GM12878 (cell line): ENCODE data around the gene ETAA1. TPM values are rescaled to one million over a fixed set of nuclear protein-coding genes. Genes with fewer than 3 reads are reported as not detected.

Source experiments
- ATAC-seq: fragments of 200-7000 bp; cut with Tn5 transposase; 3 replicates; pipeline ENCODE4 v1.9.1; 2020; ENCODE audit warnings: mild to moderate bottlenecking, moderate library complexity
- BruUV-seq: library from RNA; stranded (reverse); fragments of 400-500 nt; replicated peaks from 2 replicates; lab custom pipeline; 2021; lab: Mats Ljungman, UMichigan
- CTCF ChIA-PET: fragments of 300-600 bp; sonication (Branson Sonifier 250); formaldehyde crosslinking; extraction: SDS; loops from one replicate; lab custom pipeline; 2021; ENCODE audit warnings: inconsistent platforms; lab: Yijun Ruan, JAX
- POLR2A ChIA-PET: fragments of 350-600 bp; formaldehyde crosslinking; extraction: SDS; loops from one replicate; lab custom pipeline; 2021; ENCODE audit warnings: inconsistent platforms; lab: Charles Lee
- RAD21 ChIA-PET: fragments of 300-600 bp; sonication (Branson Sonifier 250); formaldehyde crosslinking; loops from one replicate; lab custom pipeline; 2023; ENCODE audit warnings: antibody characterized with exemption; ENCODE audit not compliant: unreplicated experiment; lab: Charles Lee
- SMC1A ChIA-PET: fragments of 300-600 bp; sonication (Branson Sonifier 250); formaldehyde crosslinking; loops from one replicate; lab custom pipeline; 2023; ENCODE audit not compliant: unreplicated experiment, uncharacterized antibody; lab: Charles Lee
- DNase-seq: peaks from one replicate; pipeline ENCODE4 v3.0.0-alpha.2; 2011; ENCODE audit warnings: low read depth, low spot score
- FAIRE-seq: peaks from 3 replicates; lab custom pipeline; 2011; peaks lifted over from hg19 to GRCh38; lab: Jason Lieb, UNC
- H2AFZ ChIP-seq: 2 replicates; pipeline ENCODE4 v1.6.0; 2011; ENCODE audit warnings: low read depth, low read length, control low read depth; ENCODE audit not compliant: control insufficient read depth
- H3K27ac ChIP-seq: 2 replicates; pipeline ENCODE4 v1.5.1; 2011; ENCODE audit warnings: control low read depth; ENCODE audit not compliant: control insufficient read depth, insufficient read depth
- H3K27me3 ChIP-seq, 2 experiments: replicated peaks in 1 of 2; 2 replicates each; pipeline versions ENCODE4 v1.6.0 to v1.6.1; 2011; ENCODE audit warnings: low read length in 1 of 2; ENCODE audit not compliant: control insufficient read depth in 2 of 2, insufficient read depth in 2 of 2
- H3K36me3 ChIP-seq, 2 experiments: 2 replicates each; pipeline ENCODE4 v1.5.1; 2011; ENCODE audit warnings: low read length in 1 of 2; ENCODE audit not compliant: control insufficient read depth in 2 of 2, insufficient read depth in 2 of 2
- H3K4me1 ChIP-seq: 2 replicates; pipeline ENCODE4 v1.6.1; 2011; ENCODE audit warnings: mild to moderate bottlenecking, low read length, moderate library complexity, mixed read lengths; ENCODE audit not compliant: control insufficient read depth, insufficient read depth
- H3K4me2 ChIP-seq: 2 replicates; pipeline ENCODE4 v1.6.0; 2011; ENCODE audit warnings: control low read depth; ENCODE audit not compliant: control insufficient read depth, insufficient read depth
- H3K4me3 ChIP-seq: fragments of 200-600 bp; sonication (generic); 2 replicates; pipeline ENCODE4 v1.5.1; 2016
- H3K79me2 ChIP-seq: 2 replicates; pipeline ENCODE4 v1.6.0; 2011; ENCODE audit warnings: low read length; ENCODE audit not compliant: control insufficient read depth, insufficient read depth
- H3K9ac ChIP-seq: 2 replicates; pipeline ENCODE4 v1.8.0; 2011; ENCODE audit warnings: low read length, control low read depth, mixed read lengths; ENCODE audit not compliant: control insufficient read depth, insufficient read depth
- H3K9me3 ChIP-seq: replicated peaks from 3 replicates; pipeline ENCODE4 v1.5.1; 2011; ENCODE audit warnings: mild to moderate bottlenecking, low read length; ENCODE audit not compliant: control insufficient read depth, insufficient read depth
- H4K20me1 ChIP-seq: 2 replicates; pipeline ENCODE4 v1.6.0; 2011; ENCODE audit not compliant: control insufficient read depth, insufficient read depth
- CREB1 ChIP-seq: IDR thresholded peaks from 2 replicates; pipeline ENCODE4 v1.6.1; 2012; ENCODE audit warnings: low read depth, mild to moderate bottlenecking, inconsistent platforms
- FOXK2 ChIP-seq: fragments of 450-650 bp; IDR thresholded peaks from 2 replicates; pipeline ENCODE4 v1.6.1; 2017; ENCODE audit warnings: mild to moderate bottlenecking, moderate library complexity
- HDAC2 ChIP-seq: fragments of 200-600 bp; sonication (generic); IDR thresholded peaks from 2 replicates; pipeline ENCODE4 v1.6.1; 2017
- IRF3 ChIP-seq: fragments of 450-650 bp; IDR thresholded peaks from 2 replicates; pipeline ENCODE4 v1.6.1; 2014; ENCODE audit warnings: mild to moderate bottlenecking
- LARP7 ChIP-seq: fragments of 450-650 bp; IDR thresholded peaks from 2 replicates; pipeline ENCODE4 v1.6.1; 2017; ENCODE audit warnings: mild to moderate bottlenecking
- MTA3 ChIP-seq: IDR thresholded peaks from 2 replicates; pipeline ENCODE4 v1.6.1; 2012; ENCODE audit warnings: low read length, inconsistent platforms, borderline replicate concordance
- MYB ChIP-seq: fragments of 150-350 bp; IDR thresholded peaks from 2 replicates; pipeline ENCODE4 v1.6.1; 2014; ENCODE audit warnings: mild to moderate bottlenecking, low read depth, low read length, borderline replicate concordance
- POLR2AphosphoS2 ChIP-seq: IDR thresholded peaks from 2 replicates; pipeline ENCODE4 v1.6.1; 2011; ENCODE audit warnings: low read depth, mild to moderate bottlenecking, low read length, improper control_type of control experiment, moderate library complexity
- RAD51 ChIP-seq: fragments of 450-650 bp; IDR thresholded peaks from 2 replicates; pipeline ENCODE4 v1.6.1; 2016; ENCODE audit warnings: moderate library complexity, mild to moderate bottlenecking, inconsistent platforms
- SUPT20H ChIP-seq: IDR thresholded peaks from 2 replicates; pipeline ENCODE4 v1.6.1; 2011; ENCODE audit warnings: low read depth, mild to moderate bottlenecking, low read length, moderate library complexity, borderline replicate concordance; ENCODE audit not compliant: control insufficient read depth
- SUZ12 ChIP-seq: fragments of 200-600 bp; sonication (generic); IDR thresholded peaks from one replicate; pipeline ENCODE4 v1.6.1; 2018; ENCODE audit warnings: antibody characterized with exemption, mild to moderate bottlenecking; ENCODE audit not compliant: unreplicated experiment
- TCF12 ChIP-seq: IDR thresholded peaks from 2 replicates; pipeline ENCODE4 v1.6.1; 2011; ENCODE audit warnings: low read depth, mild to moderate bottlenecking, low read length
- WRNIP1 ChIP-seq: IDR thresholded peaks from 2 replicates; pipeline ENCODE4 v1.6.1; 2011; ENCODE audit warnings: low read depth, low read length, improper control_type of control experiment, borderline replicate concordance
- ZNF207 ChIP-seq: fragments of 450-650 bp; IDR thresholded peaks from 2 replicates; pipeline ENCODE4 v1.6.1; 2014; ENCODE audit warnings: antibody characterized with exemption, mild to moderate bottlenecking, borderline replicate concordance
- in situ Hi-C: fragments of 300-500 bp; cut with MboI; formaldehyde crosslinking; loops from 9 replicates; pipeline ENCODE4 v1.14.3; 2018; ENCODE audit warnings: mixed read lengths
- intact Hi-C: fragments of 100-400 bp; cut with micrococcal nuclease; formaldehyde crosslinking; loops from one replicate; pipeline ENCODE4 v1.14.2; 2022; ENCODE audit not compliant: unreplicated experiment
- polyA plus RNA-seq, 11 experiments: library from polyadenylated mRNA; depleted of rRNA in 4 of 11; unstranded in 6 of 11; stranded (reverse) in 5 of 11; fragments of >200 nt; fragmentation: Nextera tagmentation in 4 of 11; fragmentation: Illumina TruSeq in 1 of 11; extraction: Ambion mirVana in 4 of 11; extraction: Trizol in 1 of 11; gene quantifications; 1 replicate in 1 of 11; 2 replicates in 10 of 11; pipeline versions ENCODE4 v1.2.1 to v1.2.3, GENCODE V29; 2011 to 2016; ENCODE audit warnings: inconsistent platforms in 2 of 11, missing spikeins in 2 of 11, low read depth in 1 of 11
- total RNA-seq, 4 experiments: library from RNA; depleted of rRNA in 3 of 4; stranded (reverse); fragments of >200 nt in 3 of 4; fragmentation: Illumina TruSeq in 1 of 4; extraction: Trizol in 1 of 4; gene quantifications; 2 replicates each; pipeline versions ENCODE4 v1.2.1 to v1.2.3, GENCODE V29; 2013 to 2021
- TF ChIP-seq, protein P1 (sequence below): fragments of 450-650 bp; IDR thresholded peaks from 2 replicates; pipeline ENCODE4 v1.6.1; 2017; ENCODE audit warnings: borderline replicate concordance
- TF ChIP-seq, protein P2 (sequence below): fragments of 450-650 bp; IDR thresholded peaks from 2 replicates; pipeline ENCODE4 v1.6.1; 2016; ENCODE audit warnings: mild to moderate bottlenecking

Gene ETAA1
- total and polyA plus RNA-seq, 10 of the 15 experiments (the other 5 are each of a cell fraction or from before 2014, with no cell fraction given): 4.2 to 24.2 (median 13.4) TPM

- intact Hi-C loops: no loop called here
- FAIRE-seq (no peak), DNase-seq (no peak)
- H3K4me2 ChIP-seq: no peak overlapping the region
- H4K20me1 ChIP-seq: no peaks in the 10 kb centered on the region
- H3K36me3 ChIP-seq: no peaks in the 10 kb centered on the region
- TF ChIP-seq SUZ12 (no peak), TCF12 (no peak), IRF3 (no peak), ZNF207 (no peak), SUPT20H (no peak), RAD51 (no peak), FOXK2 (no peak), LARP7 (no peak), MTA3 (no peak), WRNIP1 (no peak), MYB (no peak), HDAC2 (no peak), CREB1 (no peak), POLR2AphosphoS2 (no peak)
- TF ChIP-seq, protein P1, sequence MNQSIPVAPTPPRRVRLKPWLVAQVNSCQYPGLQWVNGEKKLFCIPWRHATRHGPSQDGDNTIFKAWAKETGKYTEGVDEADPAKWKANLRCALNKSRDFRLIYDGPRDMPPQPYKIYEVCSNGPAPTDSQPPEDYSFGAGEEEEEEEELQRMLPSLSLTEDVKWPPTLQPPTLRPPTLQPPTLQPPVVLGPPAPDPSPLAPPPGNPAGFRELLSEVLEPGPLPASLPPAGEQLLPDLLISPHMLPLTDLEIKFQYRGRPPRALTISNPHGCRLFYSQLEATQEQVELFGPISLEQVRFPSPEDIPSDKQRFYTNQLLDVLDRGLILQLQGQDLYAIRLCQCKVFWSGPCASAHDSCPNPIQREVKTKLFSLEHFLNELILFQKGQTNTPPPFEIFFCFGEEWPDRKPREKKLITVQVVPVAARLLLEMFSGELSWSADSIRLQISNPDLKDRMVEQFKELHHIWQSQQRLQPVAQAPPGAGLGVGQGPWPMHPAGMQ: no peak
- TF ChIP-seq, protein P2, sequence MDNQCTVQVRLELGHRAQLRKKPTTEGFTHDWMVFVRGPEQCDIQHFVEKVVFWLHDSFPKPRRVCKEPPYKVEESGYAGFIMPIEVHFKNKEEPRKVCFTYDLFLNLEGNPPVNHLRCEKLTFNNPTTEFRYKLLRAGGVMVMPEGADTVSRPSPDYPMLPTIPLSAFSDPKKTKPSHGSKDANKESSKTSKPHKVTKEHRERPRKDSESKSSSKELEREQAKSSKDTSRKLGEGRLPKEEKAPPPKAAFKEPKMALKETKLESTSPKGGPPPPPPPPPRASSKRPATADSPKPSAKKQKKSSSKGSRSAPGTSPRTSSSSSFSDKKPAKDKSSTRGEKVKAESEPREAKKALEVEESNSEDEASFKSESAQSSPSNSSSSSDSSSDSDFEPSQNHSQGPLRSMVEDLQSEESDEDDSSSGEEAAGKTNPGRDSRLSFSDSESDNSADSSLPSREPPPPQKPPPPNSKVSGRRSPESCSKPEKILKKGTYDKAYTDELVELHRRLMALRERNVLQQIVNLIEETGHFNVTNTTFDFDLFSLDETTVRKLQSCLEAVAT: no peak
- TF ChIP-seq, all 136 proteins: peak for 0
- in situ Hi-C loops: no loop called here
- CTCF ChIA-PET: interaction anchor here (0.6 kb wide), 1 partner anchor 778 kb away, joined by 3 read pairs; no protein-coding TSS in a partner anchor
- Histone ChIP-seq H3K27me3 (no peaks in the 10 kb centered on the region), H3K79me2 (no peaks in the 10 kb centered on the region), H3K9me3 (no peaks in the 10 kb centered on the region), H3K4me3 (no peak overlapping the region), H3K4me1 (no peaks in the 10 kb centered on the region), H2AFZ (no peak overlapping the region), H3K9ac (no peak overlapping the region), H3K27ac (no peak overlapping the region)
- SMC1A ChIA-PET: no interaction called here
- BruUV-seq: no TSS peak
- POLR2A ChIA-PET: no interaction called here
- no peak for ATAC-seq
- RAD21 ChIA-PET: no interaction called here
Observed at GRCh38 chr2:67366832-67367412, 30.2 kb upstream of the ETAA1 start.
